Measurements from ENCODE around the gene SUN1. TPM values are rescaled to one million over a fixed set of nuclear protein-coding genes. Genes with fewer than 3 reads are reported as not detected.

The SUN1 gene
- total RNA-seq, 1 donor from 2014 or later: 121 TPM

- TF ChIP-seq, protein P1, sequence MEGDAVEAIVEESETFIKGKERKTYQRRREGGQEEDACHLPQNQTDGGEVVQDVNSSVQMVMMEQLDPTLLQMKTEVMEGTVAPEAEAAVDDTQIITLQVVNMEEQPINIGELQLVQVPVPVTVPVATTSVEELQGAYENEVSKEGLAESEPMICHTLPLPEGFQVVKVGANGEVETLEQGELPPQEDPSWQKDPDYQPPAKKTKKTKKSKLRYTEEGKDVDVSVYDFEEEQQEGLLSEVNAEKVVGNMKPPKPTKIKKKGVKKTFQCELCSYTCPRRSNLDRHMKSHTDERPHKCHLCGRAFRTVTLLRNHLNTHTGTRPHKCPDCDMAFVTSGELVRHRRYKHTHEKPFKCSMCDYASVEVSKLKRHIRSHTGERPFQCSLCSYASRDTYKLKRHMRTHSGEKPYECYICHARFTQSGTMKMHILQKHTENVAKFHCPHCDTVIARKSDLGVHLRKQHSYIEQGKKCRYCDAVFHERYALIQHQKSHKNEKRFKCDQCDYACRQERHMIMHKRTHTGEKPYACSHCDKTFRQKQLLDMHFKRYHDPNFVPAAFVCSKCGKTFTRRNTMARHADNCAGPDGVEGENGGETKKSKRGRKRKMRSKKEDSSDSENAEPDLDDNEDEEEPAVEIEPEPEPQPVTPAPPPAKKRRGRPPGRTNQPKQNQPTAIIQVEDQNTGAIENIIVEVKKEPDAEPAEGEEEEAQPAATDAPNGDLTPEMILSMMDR (conservative IDR thresholded peaks at IDR 0.05): no peak
- no peak overlapping the region for H3K4me3 Mint-ChIP-seq
- H3K9me3 Mint-ChIP-seq: no peaks in the 10 kb centered on the region
- H3K27me3 Mint-ChIP-seq: no peaks in the 10 kb centered on the region
- no peaks in the 10 kb centered on the region for H3K36me3 Mint-ChIP-seq
- DNase-seq (ENCODE audit: extremely low spot score, unreplicated experiment): no peak
- H3K4me1 Mint-ChIP-seq (ENCODE audit: unreplicated experiment): peaks cover 13% of the 10 kb centered on the region
- no peak overlapping the region for H3K27ac Mint-ChIP-seq
These were observed 86.3 kb downstream of the SUN1 start for GRCh38 chr7:918441-919113.

- peaks cover 13% of the 10 kb centered on the region for H3K4me1 Mint-ChIP-seq (ENCODE audit: unreplicated experiment)
- DNase-seq (ENCODE audit: extremely low spot score, unreplicated experiment): no peak
- no peak overlapping the region for H3K4me3 Mint-ChIP-seq
- H3K9me3 Mint-ChIP-seq: no peaks in the 10 kb centered on the region
- H3K27ac Mint-ChIP-seq: no peak overlapping the region
- TF ChIP-seq, protein P1 (conservative IDR thresholded peaks at IDR 0.05): no peak
- H3K36me3 Mint-ChIP-seq: no peaks in the 10 kb centered on the region
- no peaks in the 10 kb centered on the region for H3K27me3 Mint-ChIP-seq
These were observed 86.8 kb downstream of the SUN1 start for GRCh38 chr7:919114-919442.

DNA sequence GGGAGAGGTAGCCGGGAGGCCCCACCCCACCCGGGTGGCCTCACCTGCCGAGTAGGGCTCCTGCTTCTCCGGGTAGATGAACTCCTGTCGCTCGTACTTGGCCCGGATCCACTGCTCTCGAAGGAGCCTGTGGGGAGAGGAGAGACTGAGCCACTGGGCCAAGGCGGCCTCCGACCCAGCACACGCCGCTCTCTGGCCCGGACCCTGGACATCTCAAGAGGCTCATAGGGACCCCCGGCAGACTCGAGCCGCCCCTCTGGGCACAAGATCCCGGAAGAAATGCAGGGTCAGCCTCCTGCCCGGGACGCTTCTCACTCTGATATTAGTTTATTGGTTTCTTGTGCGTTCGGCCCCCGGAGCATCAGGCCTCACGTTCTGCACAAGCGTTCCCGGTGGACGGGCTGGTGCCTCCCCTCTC lies 87.7 kb downstream of the SUN1 start:
- Mint-ChIP-seq H3K27ac (no peak overlapping the region), H3K9me3 (no peaks in the 10 kb centered on the region), H3K27me3 (no peaks in the 10 kb centered on the region), H3K36me3 (no peaks in the 10 kb centered on the region), H3K4me1 (ENCODE audit: unreplicated experiment) (peaks cover 13% of the 10 kb centered on the region), H3K4me3 (no peak overlapping the region)
- DNase-seq (ENCODE audit: extremely low spot score, unreplicated experiment): no peak
- TF ChIP-seq, protein P1 (conservative IDR thresholded peaks at IDR 0.05): no peak

GRCh38 chr7:920351-921070 lies 88.2 kb downstream of the SUN1 start:
- H3K27me3 Mint-ChIP-seq: no peaks in the 10 kb centered on the region
- H3K9me3 Mint-ChIP-seq: no peaks in the 10 kb centered on the region
- H3K4me1 Mint-ChIP-seq (ENCODE audit: unreplicated experiment): peaks cover 8% of the 10 kb centered on the region
- H3K27ac Mint-ChIP-seq: no peak overlapping the region
- no peak overlapping the region for H3K4me3 Mint-ChIP-seq
- no peaks in the 10 kb centered on the region for H3K36me3 Mint-ChIP-seq
- DNase-seq (ENCODE audit: extremely low spot score, unreplicated experiment): no peak
- TF ChIP-seq, protein P1 (conservative IDR thresholded peaks at IDR 0.05): no peak

- no peak overlapping the region for H3K4me3 Mint-ChIP-seq
- TF ChIP-seq, protein P1 (conservative IDR thresholded peaks at IDR 0.05): no peak
- no peaks in the 10 kb centered on the region for H3K27me3 Mint-ChIP-seq
- H3K9me3 Mint-ChIP-seq: no peaks in the 10 kb centered on the region
- H3K36me3 Mint-ChIP-seq: no peaks in the 10 kb centered on the region
- no peak overlapping the region for H3K27ac Mint-ChIP-seq
- DNase-seq (ENCODE audit: extremely low spot score, unreplicated experiment): no peak
- peaks cover 5% of the 10 kb centered on the region for H3K4me1 Mint-ChIP-seq (ENCODE audit: unreplicated experiment)
These were observed 88.8 kb downstream of the SUN1 start for GRCh38 chr7:921071-921461.
